Liver (tissue), 2 donors: ENCODE data around the gene DCAF4.

Experiments
- CTCF ChIP-seq: fragments of 150-350 bp; IDR thresholded peaks from 2 replicates; pipeline ENCODE4 v1.5.1; 2017; ENCODE audit warnings: improper control_type of control experiment, low read depth, low read length; ENCODE audit not compliant: missing input control
- FOXA2 ChIP-seq: IDR thresholded peaks from 2 replicates; pipeline ENCODE4 v1.6.1; 2016; ENCODE audit warnings: antibody characterized with exemption
- MAX ChIP-seq: IDR thresholded peaks from 2 replicates; pipeline ENCODE4 v1.6.1; 2016; ENCODE audit warnings: antibody characterized with exemption
- REST ChIP-seq: IDR thresholded peaks from 2 replicates; pipeline ENCODE4 v1.6.1; 2016; ENCODE audit warnings: antibody characterized with exemption, mild to moderate bottlenecking
- YY1 ChIP-seq: IDR thresholded peaks from 2 replicates; pipeline ENCODE4 v1.6.1; 2016; ENCODE audit warnings: antibody characterized with exemption, mild to moderate bottlenecking
- donor health status: healthy.

- no peak for TF ChIP-seq CTCF
- TF ChIP-seq MAX: no peak
- TF ChIP-seq FOXA2: no peak
- TF ChIP-seq REST: no peak
- no peak for TF ChIP-seq YY1
Measured at GRCh38 chr14:72961579-72962335, 35.5 kb downstream of the DCAF4 start.
